Duodenal mucosa (tissue), 2 donors: ENCODE data around the gene CAND1.

Experiments used
- H3K27ac ChIP-seq: one replicate; pipeline ENCODE4 v1.7.0; 2013; ENCODE audit warnings: low read depth, low read length
- H3K27me3 ChIP-seq, 2 donors: one replicate each; pipeline ENCODE4 v1.7.0; 2013; ENCODE audit warnings: low read length in 2 of 2, control low read depth in 1 of 2; ENCODE audit not compliant: insufficient read depth in 2 of 2, control insufficient read depth in 1 of 2
- H3K36me3 ChIP-seq, 2 donors: one replicate each; pipeline ENCODE4 v1.7.0; 2013; ENCODE audit warnings: low read length in 2 of 2, control low read depth in 1 of 2; ENCODE audit not compliant: insufficient read depth in 2 of 2, control insufficient read depth in 1 of 2
- H3K4me1 ChIP-seq, 2 donors: one replicate each; pipeline ENCODE4 v1.7.0; 2013; ENCODE audit warnings: low read length in 2 of 2, control low read depth in 1 of 2; ENCODE audit not compliant: insufficient read depth in 2 of 2, control insufficient read depth in 1 of 2
- H3K4me3 ChIP-seq, 2 donors: one replicate each; pipeline ENCODE4 v1.7.0; 2013; ENCODE audit warnings: low read length in 2 of 2, low read depth in 1 of 2
- H3K9ac ChIP-seq, 2 donors: one replicate each; pipeline ENCODE4 v1.7.0; 2013; ENCODE audit warnings: low read length in 2 of 2, low read depth in 1 of 2
- H3K9me3 ChIP-seq, 2 donors: one replicate each; pipeline ENCODE4 v1.7.0; 2013; ENCODE audit warnings: low read length in 2 of 2, control low read depth in 1 of 2; ENCODE audit not compliant: control insufficient read depth in 1 of 2

Gene CAND1

GRCh38 chr12:67279637-67280036 lies 10.5 kb downstream of the CAND1 start:
- peaks cover 6 to 18% of the 10 kb centered on the region in 2 donors for H3K4me1 ChIP-seq
- no peak overlapping the region for H3K27ac ChIP-seq
- no peaks in the 10 kb centered on the region for H3K9me3 ChIP-seq
- no peak overlapping the region for H3K9ac ChIP-seq
- H3K4me3 ChIP-seq, result no peak overlapping the region
- H3K27me3 ChIP-seq, result no peaks in the 10 kb centered on the region
- H3K36me3 ChIP-seq, result peaks cover 8 to 16% of the 10 kb centered on the region in 2 donors

- peaks cover 3 to 14% of the 10 kb centered on the region in 2 donors for H3K4me1 ChIP-seq
- H3K4me3 ChIP-seq, result no peak overlapping the region
Observed at GRCh38 chr12:67280088-67280487, 10.9 kb downstream of the CAND1 start.

GRCh38 chr12:67280572-67280971 lies 11.4 kb downstream of the CAND1 start:
- peaks cover 3 to 10% of the 10 kb centered on the region in 2 donors for H3K4me1 ChIP-seq
- no peaks in the 10 kb centered on the region for H3K9me3 ChIP-seq
- peaks cover 9 to 20% of the 10 kb centered on the region in 2 donors for H3K36me3 ChIP-seq
- no peak overlapping the region for H3K9ac ChIP-seq
- H3K27ac ChIP-seq, result no peak overlapping the region
- no peak overlapping the region for H3K4me3 ChIP-seq
- H3K27me3 ChIP-seq, result no peaks in the 10 kb centered on the region

More at GRCh38 chr12:67280088-67280487, 10.9 kb downstream of the CAND1 start:
- H3K27ac ChIP-seq, result no peak overlapping the region
- H3K9me3 ChIP-seq, result no peaks in the 10 kb centered on the region
- peaks cover 9 to 20% of the 10 kb centered on the region in 2 donors for H3K36me3 ChIP-seq
- no peak overlapping the region for H3K9ac ChIP-seq
- no peaks in the 10 kb centered on the region for H3K27me3 ChIP-seq

GRCh38 chr12:67284561-67284960 lies 15.4 kb downstream of the CAND1 start:
- Histone ChIP-seq H3K4me1 (peaks cover 0 to 4% of the 10 kb centered on the region in 2 donors), H3K4me3 (no peak overlapping the region), H3K9me3 (no peaks in the 10 kb centered on the region), H3K9ac (no peak overlapping the region), H3K36me3 (peaks cover 9 to 25% of the 10 kb centered on the region in 2 donors), H3K27ac (no peak overlapping the region), H3K27me3 (no peaks in the 10 kb centered on the region)

- H3K9me3 ChIP-seq, result no peaks in the 10 kb centered on the region
- no peak overlapping the region for H3K4me3 ChIP-seq
- H3K27me3 ChIP-seq, result no peaks in the 10 kb centered on the region
- no peak overlapping the region for H3K27ac ChIP-seq
- no peaks in the 10 kb centered on the region for H3K4me1 ChIP-seq
- peaks cover 9 to 28% of the 10 kb centered on the region in 2 donors for H3K36me3 ChIP-seq
- H3K9ac ChIP-seq, result no peak overlapping the region
Observed at GRCh38 chr12:67286257-67286656, 17.1 kb downstream of the CAND1 start.

- Histone ChIP-seq H3K36me3 (peaks cover 9 to 28% of the 10 kb centered on the region in 2 donors), H3K4me3 (no peak overlapping the region), H3K9me3 (no peaks in the 10 kb centered on the region), H3K4me1 (no peaks in the 10 kb centered on the region), H3K9ac (no peak overlapping the region), H3K27ac (no peak overlapping the region), H3K27me3 (no peaks in the 10 kb centered on the region)
Observed at GRCh38 chr12:67287311-67287710, 18.2 kb downstream of the CAND1 start.

GRCh38 chr12:67288561-67288960 lies 19.4 kb downstream of the CAND1 start:
- H3K4me3 ChIP-seq, result no peak overlapping the region
- no peaks in the 10 kb centered on the region for H3K4me1 ChIP-seq
- H3K36me3 ChIP-seq, result peaks cover 4 to 23% of the 10 kb centered on the region in 2 donors
- H3K9ac ChIP-seq, result no peak overlapping the region
- no peaks in the 10 kb centered on the region for H3K27me3 ChIP-seq
- H3K9me3 ChIP-seq, result no peaks in the 10 kb centered on the region
- H3K27ac ChIP-seq, result no peak overlapping the region

- Histone ChIP-seq H3K4me3 (no peak overlapping the region), H3K36me3 (peaks cover 0 to 27% of the 10 kb centered on the region in 2 donors), H3K27me3 (no peaks in the 10 kb centered on the region), H3K4me1 (no peaks in the 10 kb centered on the region), H3K9ac (no peak overlapping the region), H3K27ac (no peak overlapping the region), H3K9me3 (no peaks in the 10 kb centered on the region)
Observed at GRCh38 chr12:67290378-67290777, 21.2 kb downstream of the CAND1 start.

GRCh38 chr12:67299526-67299925 lies 30.4 kb downstream of the CAND1 start:
- Histone ChIP-seq H3K27ac (no peak overlapping the region), H3K9ac (no peak overlapping the region), H3K36me3 (peaks cover 22 to 56% of the 10 kb centered on the region in 2 donors), H3K27me3 (no peaks in the 10 kb centered on the region), H3K4me3 (no peak overlapping the region), H3K9me3 (no peaks in the 10 kb centered on the region), H3K4me1 (peaks cover 0 to 6% of the 10 kb centered on the region in 2 donors)

- H3K9me3 ChIP-seq, result no peaks in the 10 kb centered on the region
- no peak overlapping the region for H3K4me3 ChIP-seq
- no peak overlapping the region for H3K27ac ChIP-seq
- no peaks in the 10 kb centered on the region for H3K27me3 ChIP-seq
- peaks cover 0 to 6% of the 10 kb centered on the region in 2 donors for H3K4me1 ChIP-seq
- no peak overlapping the region for H3K9ac ChIP-seq
- peaks cover 23 to 54% of the 10 kb centered on the region in 2 donors for H3K36me3 ChIP-seq
Observed at GRCh38 chr12:67299926-67300325, 30.8 kb downstream of the CAND1 start.

GRCh38 chr12:67302162-67302561 lies 33.0 kb downstream of the CAND1 start:
- no peak overlapping the region for H3K27ac ChIP-seq

More at GRCh38 chr12:67302162-67302561, 33.0 kb downstream of the CAND1 start:
- peaks cover 0 to 6% of the 10 kb centered on the region in 2 donors for H3K4me1 ChIP-seq
- no peak overlapping the region for H3K9ac ChIP-seq
- no peaks in the 10 kb centered on the region for H3K9me3 ChIP-seq
- H3K36me3 ChIP-seq, result peaks cover 42 to 71% of the 10 kb centered on the region in 2 donors
- no peak overlapping the region for H3K4me3 ChIP-seq
- H3K27me3 ChIP-seq, result no peaks in the 10 kb centered on the region
